ENCODE results near the gene PRKCZ. TPM values are rescaled to one million over a fixed set of nuclear protein-coding genes. Genes with fewer than 3 reads are reported as not detected.
A peak's percentile ranks its signal among the peaks of the same experiment; 100 is the strongest.

PRKCZ gene
- total and polyA plus RNA-seq, 9 of the 15 experiments (the other 6 are each of a cell fraction or from before 2014, with no cell fraction given): 0.07 to 3.1 (median 1.3) TPM

GRCh38 chr1:2189459-2190425 lies 139.5 kb downstream of the PRKCZ start (continued):
- no peak for TF ChIP-seq ETV6 (IDR thresholded peaks at IDR 0.05; ENCODE audit: borderline replicate concordance in 1 of 2, low read depth in 2 of 2, low read length in 1 of 2)
- no peak for TF ChIP-seq ETV6 (CRISPR knock-in tag; IDR thresholded peaks at IDR 0.05; ENCODE audit: borderline replicate concordance)
- TF ChIP-seq ZNF41 (CRISPR knock-in tag; conservative IDR thresholded peaks at IDR 0.05): no peak
- no peak for TF ChIP-seq SNIP1 (IDR thresholded peaks at IDR 0.05; ENCODE audit: low read depth)
- peak; percentile 67; the same call in 1 of the 2 replicates for TF ChIP-seq JUND (IDR thresholded peaks at IDR 0.05; ENCODE audit: borderline replicate concordance, low read depth, low read length)
- peak; percentile 82; the same call in 1 of the 3 replicates for TF ChIP-seq JUND (tag; IDR thresholded peaks at IDR 0.05; ENCODE audit: borderline replicate concordance, low read depth, low read length)
- peak; percentile 20 for TF ChIP-seq NFYB (IDR thresholded peaks at IDR 0.05; ENCODE audit: extremely low read depth, insufficient read length)
- no peak for TF ChIP-seq JUNB (CRISPR knock-in tag; conservative IDR thresholded peaks at IDR 0.05)
- no peak for TF ChIP-seq TEAD2 (tag; IDR thresholded peaks at IDR 0.05)
- TF ChIP-seq ZNF668 (CRISPR knock-in tag; IDR thresholded peaks at IDR 0.05): no peak
- TF ChIP-seq POLR2AphosphoS2 (IDR thresholded peaks at IDR 0.05; ENCODE audit: low read length): peak; percentile 89
- TF ChIP-seq ID3 (CRISPR knock-in tag; IDR thresholded peaks at IDR 0.05): no peak
- TF ChIP-seq ID3 (tag; IDR thresholded peaks at IDR 0.05): peak; percentile 61
- no peak for TF ChIP-seq NFRKB (IDR thresholded peaks at IDR 0.05; ENCODE audit: low read depth)
- TF ChIP-seq PHB (CRISPR knock-in tag; IDR thresholded peaks at IDR 0.05): no peak
- 0 out of 2 replicates have a peak, but pooled peaks have one; percentile 35 for TF ChIP-seq HNRNPL (IDR thresholded peaks at IDR 0.05; ENCODE audit: low read depth, low read length)
- no peak for TF ChIP-seq OTX1 (CRISPR knock-in tag; IDR thresholded peaks at IDR 0.05)
- TF ChIP-seq GTF3C2 (IDR thresholded peaks at IDR 0.05; ENCODE audit: borderline replicate concordance, extremely low read depth, insufficient read length): no peak
- TF ChIP-seq SMAD2 (IDR thresholded peaks at IDR 0.05; ENCODE audit: low read depth, low read length): no peak
- peak; percentile 94 for TF ChIP-seq ETS1 (conservative IDR thresholded peaks at IDR 0.05; ENCODE audit: control insufficient read depth, low read depth, low read length)
